Spinal cord (tissue), 10 donors: ENCODE results near the gene DACT2. TPM values are rescaled to one million over a fixed set of nuclear protein-coding genes. Genes with fewer than 3 reads are reported as not detected.
"Not testable (repeated sequence)": the region's sequence is repeated elsewhere in the genome, so short reads cannot be mapped to it uniquely, and the experiment has no call there.

Experiments used
- DNase-seq, 6 donors: peaks; one replicate each; pipeline versions ENCODE4 v3.0.0 to v3.0.0-alpha.2; 2013 to 2015; ENCODE audit warnings: low spot score in 6 of 6, low read depth in 4 of 6
- H3K27ac ChIP-seq: one replicate; pipeline ENCODE4 v1.5.1; 2013; ENCODE audit warnings: low read depth, low read length, control low read depth
- H3K27me3 ChIP-seq: one replicate; pipeline ENCODE4 v1.6.1; 2013; ENCODE audit warnings: low read length; ENCODE audit not compliant: control insufficient read depth, insufficient read depth
- H3K36me3 ChIP-seq: one replicate; pipeline ENCODE4 v1.6.1; 2013; ENCODE audit warnings: low read length; ENCODE audit not compliant: control insufficient read depth, insufficient read depth
- H3K4me1 ChIP-seq: one replicate; pipeline ENCODE4 v1.6.1; 2013; ENCODE audit warnings: low read length; ENCODE audit not compliant: control insufficient read depth, insufficient read depth
- H3K4me3 ChIP-seq: one replicate; pipeline ENCODE4 v1.5.1; 2013; ENCODE audit warnings: low read depth, low read length, control low read depth
- H3K9me3 ChIP-seq: one replicate; pipeline ENCODE4 v1.6.1; 2013; ENCODE audit warnings: low read length; ENCODE audit not compliant: control insufficient read depth, insufficient read depth
- WGBS: methylation state at CpG from one replicate; pipeline ENCODE4 v1.1.5; 2013; ENCODE audit warnings: missing lambda C conversion rate; ENCODE audit not compliant: insufficient coverage; 5-methylcytosine and 5-hydroxymethylcytosine counted together
- polyA plus RNA-seq, 2 donors: library from polyadenylated mRNA; unstranded; fragments of 120-200 nt; gene quantifications; one replicate each; pipeline ENCODE4 v1.2.1, GENCODE V29; 2013; ENCODE audit not compliant: insufficient read length in 2 of 2
- total RNA-seq, 2 donors: library from RNA; depleted of rRNA in 1 of 2; stranded (reverse); fragments of 120-200 nt in 1 of 2; fragments of >200 nt in 1 of 2; gene quantifications; one replicate each; pipeline versions ENCODE4 v1.2.3 to v1.2.4, GENCODE V29; 2013 to 2014
- donor health status: healthy.

DACT2 gene
- total and polyA plus RNA-seq, 4 donors, result 3.5 to 11.7 (median 8.2) TPM

DNA sequence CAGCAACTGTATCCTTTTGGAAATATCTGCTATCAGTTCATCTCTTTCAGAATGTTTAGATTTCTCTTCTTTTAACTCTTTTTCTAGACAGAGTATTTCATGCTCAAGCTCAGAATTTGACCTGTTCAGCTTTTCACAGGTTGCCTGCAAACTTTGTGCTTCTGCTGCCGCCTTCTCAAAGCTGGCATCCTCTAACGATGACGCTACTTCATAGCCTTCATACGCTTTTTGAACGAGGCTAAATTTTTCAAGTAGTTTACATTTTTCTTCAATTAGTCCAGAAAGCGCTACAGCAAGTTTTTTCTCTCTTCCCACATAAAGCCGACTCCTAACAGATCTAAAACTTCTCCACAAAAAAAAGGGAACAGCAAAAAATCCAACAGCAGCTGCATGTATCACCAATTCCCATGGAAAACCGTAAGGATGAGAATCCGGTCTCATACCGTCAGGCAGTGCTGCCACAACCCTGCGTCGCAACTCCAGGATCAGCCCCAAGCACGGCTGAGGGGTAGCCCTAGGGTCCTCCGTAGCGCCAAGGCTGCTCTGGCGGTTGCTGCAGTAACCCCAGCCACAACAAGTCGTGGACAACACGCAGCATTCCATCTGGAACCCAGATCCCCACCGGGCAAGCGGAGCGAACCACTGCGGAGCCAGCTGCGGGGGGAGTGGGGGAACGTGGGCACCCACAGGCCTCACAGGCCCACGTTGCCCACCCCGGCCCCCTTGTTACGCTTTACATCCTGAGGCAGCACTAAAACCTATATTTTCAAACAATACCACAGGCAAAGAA is 30.6 kb downstream of the DACT2 start:
- no peak overlapping the region for H3K27ac ChIP-seq
- H3K4me1 ChIP-seq, result no peaks in the 10 kb centered on the region
- H3K4me3 ChIP-seq, result no peak overlapping the region
- DNase-seq, result no peak
- no peaks in the 10 kb centered on the region for H3K36me3 ChIP-seq
- no peaks in the 10 kb centered on the region for H3K9me3 ChIP-seq
- no peaks in the 10 kb centered on the region for H3K27me3 ChIP-seq
- 95% methylated on average over 27 of the region's 27 CpGs for WGBS

GRCh38 chr6:168287460-168287859 is 32.1 kb downstream of the DACT2 start:
- H3K27me3 ChIP-seq, H3K4me3 ChIP-seq, DNase-seq, H3K4me1 ChIP-seq, H3K36me3 ChIP-seq, H3K9me3 ChIP-seq, H3K27ac ChIP-seq: not testable (repeated sequence)
- WGBS, result no CpG with 5 or more reads among the region's 6 CpGs

DNA sequence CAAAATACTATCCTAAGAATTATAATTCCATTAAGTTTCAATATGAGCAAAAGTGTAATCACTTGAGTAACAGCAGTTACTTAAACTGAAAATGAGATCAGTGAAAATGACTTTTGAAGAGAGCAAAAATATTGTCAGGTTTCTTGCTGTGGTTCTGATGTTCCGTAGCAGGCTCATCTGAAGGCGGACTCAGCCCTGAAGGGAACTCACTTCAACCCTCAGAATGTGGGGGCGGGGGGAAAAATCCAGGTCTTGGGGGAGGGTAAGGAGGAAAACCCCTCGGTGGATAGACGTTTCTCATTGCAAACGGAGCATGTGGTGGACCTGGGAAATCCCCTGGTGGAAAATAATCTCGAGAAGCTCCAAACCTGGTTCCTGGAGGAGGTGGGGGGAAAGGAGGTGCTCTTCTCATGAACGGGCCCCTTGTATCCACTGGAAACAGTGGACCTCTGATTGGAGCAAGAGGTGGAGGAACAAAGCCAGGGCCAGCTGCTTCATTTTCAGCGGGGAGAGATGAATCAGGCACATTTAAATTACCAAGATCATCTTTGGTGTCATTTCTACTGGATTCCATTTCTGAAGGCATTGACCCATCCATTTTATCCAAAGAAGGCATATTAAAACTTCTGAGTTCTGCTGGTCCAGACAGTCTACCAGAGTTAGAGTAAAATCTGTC is 32.7 kb downstream of the DACT2 start:
- H3K27me3 ChIP-seq, H3K4me3 ChIP-seq, H3K27ac ChIP-seq, H3K4me1 ChIP-seq, H3K9me3 ChIP-seq, H3K36me3 ChIP-seq, DNase-seq: not testable (repeated sequence)
- WGBS, result 82% methylated on average over 2 of the region's 9 CpGs

- Histone ChIP-seq H3K27me3 (no peaks in the 10 kb centered on the region), H3K4me3 (no peak overlapping the region), H3K36me3 (no peaks in the 10 kb centered on the region), H3K4me1 (no peaks in the 10 kb centered on the region), H3K27ac (no peak overlapping the region), H3K9me3 (no peaks in the 10 kb centered on the region)
- WGBS, result 67% methylated on average over 10 of the region's 12 CpGs
- no peak for DNase-seq
Observed at GRCh38 chr6:168286116-168286515, 33.5 kb downstream of the DACT2 start.

DNA sequence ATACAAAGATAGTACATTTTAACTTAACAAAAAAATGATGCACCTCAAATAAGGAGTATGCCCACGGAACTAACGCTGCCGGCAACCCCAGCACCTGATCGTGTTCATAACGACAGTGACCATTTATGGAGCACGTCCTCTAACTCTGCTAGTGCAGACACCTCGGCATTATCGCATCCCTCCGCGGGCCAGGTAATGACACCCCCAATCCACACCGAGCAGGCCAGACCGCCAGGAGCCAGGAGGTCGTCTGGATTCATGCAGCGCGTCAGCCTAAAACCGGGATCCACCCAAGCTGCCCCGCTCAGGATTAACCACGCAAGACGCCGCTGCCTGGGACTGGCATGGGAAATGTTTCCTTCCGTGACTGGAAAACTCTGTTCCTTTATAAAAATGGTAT is 34.1 kb downstream of the DACT2 start:
- no peak overlapping the region for H3K27ac ChIP-seq
- H3K4me3 ChIP-seq, result no peak overlapping the region
- no peaks in the 10 kb centered on the region for H3K9me3 ChIP-seq
- no peak for DNase-seq
- no peaks in the 10 kb centered on the region for H3K36me3 ChIP-seq
- WGBS, result 96% methylated on average over 14 of the region's 21 CpGs
- no peaks in the 10 kb centered on the region for H3K4me1 ChIP-seq
- peaks cover 4% of the 10 kb centered on the region for H3K27me3 ChIP-seq

- Histone ChIP-seq H3K27me3 (peaks cover 7% of the 10 kb centered on the region), H3K4me1 (peaks cover 6% of the 10 kb centered on the region), H3K36me3 (no peaks in the 10 kb centered on the region), H3K27ac (no peak overlapping the region), H3K4me3 (no peak overlapping the region), H3K9me3 (no peaks in the 10 kb centered on the region)
- DNase-seq, result no peak
- 95% methylated on average over 6 of the region's 6 CpGs for WGBS
Observed at GRCh38 chr6:168284187-168284586, 35.4 kb downstream of the DACT2 start.

DNA sequence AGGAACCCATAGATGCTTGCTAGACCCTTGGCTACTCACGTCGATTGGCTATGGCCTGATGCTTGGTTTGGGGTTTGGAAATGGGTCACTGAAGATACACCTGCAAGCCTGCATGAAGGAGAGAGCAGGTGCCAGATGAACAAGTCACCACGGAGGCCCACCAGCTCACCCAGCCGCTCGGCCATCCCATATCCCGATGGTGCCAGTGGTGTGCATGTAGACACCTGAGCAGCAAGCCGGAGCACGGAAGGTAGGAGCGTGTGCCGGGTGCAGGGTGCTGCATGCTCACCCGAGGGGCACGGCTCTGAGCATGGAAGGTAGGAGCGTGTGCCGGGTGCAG is 35.9 kb downstream of the DACT2 start:
- Histone ChIP-seq H3K27me3 (peaks cover 7% of the 10 kb centered on the region), H3K27ac (no peak overlapping the region), H3K4me1 (peaks cover 6% of the 10 kb centered on the region), H3K36me3 (no peaks in the 10 kb centered on the region), H3K4me3 (no peak overlapping the region), H3K9me3 (no peaks in the 10 kb centered on the region)
- 95% methylated on average over 10 of the region's 14 CpGs for WGBS
- DNase-seq, result no peak

- Histone ChIP-seq H3K27ac (no peak overlapping the region), H3K27me3 (peaks cover 7% of the 10 kb centered on the region), H3K36me3 (no peaks in the 10 kb centered on the region), H3K9me3 (no peaks in the 10 kb centered on the region), H3K4me3 (no peak overlapping the region), H3K4me1 (peaks cover 6% of the 10 kb centered on the region)
- 95% methylated on average over 17 of the region's 20 CpGs for WGBS
- DNase-seq, result no peak
Observed at GRCh38 chr6:168282985-168283685, 36.4 kb downstream of the DACT2 start.

DNA sequence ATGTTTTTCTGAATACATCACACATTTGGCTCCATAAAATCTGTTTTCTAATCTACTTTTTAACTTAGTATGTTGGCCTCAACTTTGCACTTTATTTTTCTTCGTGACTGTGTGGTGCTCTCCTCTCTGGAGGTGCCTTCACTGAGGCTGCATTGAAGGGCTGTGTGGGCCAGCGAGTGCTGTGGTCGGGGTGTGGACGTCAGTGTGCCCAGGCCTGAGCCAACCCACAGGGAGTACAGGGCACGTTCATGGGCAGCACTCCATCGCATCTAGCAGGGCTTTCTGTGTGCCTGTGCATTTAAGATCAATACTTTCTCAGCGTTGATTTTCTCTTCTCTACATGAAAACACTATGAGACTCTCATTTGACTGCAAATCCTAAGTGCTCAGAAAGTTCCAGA is 37.8 kb downstream of the DACT2 start:
- no peak for DNase-seq
- no peak overlapping the region for H3K27ac ChIP-seq
- H3K36me3 ChIP-seq, result no peaks in the 10 kb centered on the region
- no peaks in the 10 kb centered on the region for H3K9me3 ChIP-seq
- peaks cover 7% of the 10 kb centered on the region for H3K27me3 ChIP-seq
- H3K4me1 ChIP-seq, result peaks cover 6% of the 10 kb centered on the region
- WGBS, result 96% methylated on average over 7 of the region's 7 CpGs
- no peak overlapping the region for H3K4me3 ChIP-seq
